Measurements from ENCODE around the gene PIEZO1. TPM values are rescaled to one million over a fixed set of nuclear protein-coding genes. Genes with fewer than 3 reads are reported as not detected.

The PIEZO1 gene
- total RNA-seq, 1 experiment from 2014 or later: 224 TPM

GRCh38 chr16:88778271-88778525 lies 6.8 kb downstream of the PIEZO1 start:
- H3K36me3 ChIP-seq (ENCODE audit: control insufficient read depth in 1 of 2, insufficient read depth in 2 of 2, low read length in 2 of 2): peaks cover 0 to 7% of the 10 kb centered on the region in 2 experiments; a peak in 1 of 4 replicates
- ChIA-PET RAD21 (ENCODE audit: low non-redundant PET in 1 of 2, low total read pairs in 2 of 2, uncharacterized antibody in 2 of 2, unreplicated experiment in 2 of 2) (no interaction called here), CTCF (no interaction called here), POLR2A (no interaction called here)
- H2AFZ ChIP-seq (ENCODE audit: low read depth, low read length, poor library complexity, severe bottlenecking): no peak overlapping the region
- H3K27me3 ChIP-seq (ENCODE audit: insufficient read depth, low read length): no peaks in the 10 kb centered on the region
- H3K79me2 ChIP-seq (ENCODE audit: insufficient read depth, low read length): peaks cover 99% of the 10 kb centered on the region
- no peak for DNase-seq (ENCODE audit: low read depth, low spot score)
- H4K20me1 ChIP-seq (ENCODE audit: insufficient read depth): peaks cover 11% of the 10 kb centered on the region; the same call in 1 of the 2 replicates
- H3K9ac ChIP-seq (ENCODE audit: low read length): no peak overlapping the region
- intact Hi-C loops (cut with micrococcal nuclease): no loop called here
- ATAC-seq: no peak
- BruUV-seq (replicated peaks): no TSS peak
- H3K9me2 ChIP-seq (ENCODE audit: insufficient read depth): no peaks in the 10 kb centered on the region
- H3K4me3 ChIP-seq (replicated peaks in 1 of 2; ENCODE audit: low read depth in 1 of 2, low read length in 2 of 2): no peak overlapping the region
- no peak overlapping the region for H3K4me2 ChIP-seq (ENCODE audit: low read length)
- peaks cover 51 to 61% of the 10 kb centered on the region in 2 experiments for H3K4me1 ChIP-seq (ENCODE audit: control insufficient read depth in 1 of 2, insufficient read depth in 2 of 2, low read length in 2 of 2)
- H3K27ac ChIP-seq (ENCODE audit: low read depth, low read length): peak overlapping the region; percentile 8; the same call in 1 of the 2 replicates
- H3K9me3 ChIP-seq (ENCODE audit: control insufficient read depth in 1 of 2, insufficient read depth in 1 of 2, low read depth in 1 of 2, low read length in 2 of 2): no peaks in the 10 kb centered on the region
- TF ChIP-seq REST (IDR thresholded peaks at IDR 0.05; ENCODE audit: low read depth): no peak
- TF ChIP-seq ZNF274 (IDR thresholded peaks at IDR 0.05; ENCODE audit: low read depth, low read length): no peak
- TF ChIP-seq ELF1 (IDR thresholded peaks at IDR 0.05; ENCODE audit: borderline replicate concordance, low read depth): no peak
- TF ChIP-seq SRF (IDR thresholded peaks at IDR 0.05; ENCODE audit: low read depth): no peak
- no peak for TF ChIP-seq CEBPB (IDR thresholded peaks at IDR 0.05; ENCODE audit: low read depth)
- TF ChIP-seq RAD21 (IDR thresholded peaks at IDR 0.05; ENCODE audit: low read depth): no peak
- no peak for TF ChIP-seq CTCF (IDR thresholded peaks at IDR 0.05 in 2 of 3, conservative IDR thresholded peaks at IDR 0.05 in 1 of 3; ENCODE audit: borderline replicate concordance in 1 of 3, insufficient read depth in 1 of 3, low read depth in 2 of 3, low read length in 2 of 3)
- no peak for TF ChIP-seq TCF7L2 (IDR thresholded peaks at IDR 0.05; ENCODE audit: borderline replicate concordance, extremely low read depth, insufficient read depth, insufficient read length)
- TF ChIP-seq YY1 (IDR thresholded peaks at IDR 0.05; ENCODE audit: extremely low read depth, insufficient replicate concordance, low read depth, low read length): no peak
- TF ChIP-seq MAX (IDR thresholded peaks at IDR 0.05): no peak
- TF ChIP-seq ZBTB33 (IDR thresholded peaks at IDR 0.05; ENCODE audit: extremely low read depth, insufficient replicate concordance, low read length): no peak
- TF ChIP-seq POLR2AphosphoS5 (IDR thresholded peaks at IDR 0.05; ENCODE audit: low read depth, low read length): no peak
- TF ChIP-seq POLR2A (IDR thresholded peaks at IDR 0.05; ENCODE audit: borderline replicate concordance, extremely low read depth, insufficient read depth, insufficient read length): no peak
- no peak for TF ChIP-seq EZH2phosphoT487 (IDR thresholded peaks at IDR 0.05; ENCODE audit: borderline replicate concordance)

All from HCT116 (cell line).